Adipocyte (in vitro differentiated cells): ENCODE data around the gene RAB35.

Source experiments
- DNase-seq: peaks from one replicate; pipeline ENCODE4 v3.0.0-alpha.2; 2015; ENCODE audit warnings: low read depth
- H3K27me3 ChIP-seq: replicated peaks from 2 replicates; pipeline ENCODE4 v1.7.0; 2013; ENCODE audit warnings: mild to moderate bottlenecking, low read length, moderate library complexity; ENCODE audit not compliant: control insufficient read depth, insufficient read depth
- H3K36me3 ChIP-seq: 2 replicates; pipeline ENCODE4 v1.7.0; 2013; ENCODE audit warnings: low read length, mild to moderate bottlenecking, moderate library complexity; ENCODE audit not compliant: control insufficient read depth, insufficient read depth, severe bottlenecking
- H3K4me1 ChIP-seq: 2 replicates; pipeline ENCODE4 v1.7.0; 2013; ENCODE audit warnings: mild to moderate bottlenecking, low read length, moderate library complexity; ENCODE audit not compliant: control insufficient read depth, insufficient read depth
- H3K4me3 ChIP-seq: 2 replicates; pipeline ENCODE4 v1.7.0; 2013; ENCODE audit warnings: mild to moderate bottlenecking, low read length, moderate library complexity
- H3K9ac ChIP-seq: 2 replicates; pipeline ENCODE4 v1.7.0; 2013; ENCODE audit warnings: mild to moderate bottlenecking, low read length, moderate library complexity
- H3K9me3 ChIP-seq: 2 replicates; pipeline ENCODE4 v1.7.0; 2013; ENCODE audit warnings: mild to moderate bottlenecking, low read length, moderate library complexity; ENCODE audit not compliant: control insufficient read depth

Gene RAB35

GRCh38 chr12:120101617-120102016, 14.9 kb downstream of the RAB35 start:
- no peaks in the 10 kb centered on the region for H3K9me3 ChIP-seq
- no peak for DNase-seq
- no peak overlapping the region for H3K9ac ChIP-seq
- peaks cover 60% of the 10 kb centered on the region for H3K36me3 ChIP-seq
- H3K4me3 ChIP-seq, result no peak overlapping the region
- H3K27me3 ChIP-seq, result no peaks in the 10 kb centered on the region
- peaks cover 14% of the 10 kb centered on the region for H3K4me1 ChIP-seq

- Histone ChIP-seq H3K9ac (no peak overlapping the region), H3K27me3 (no peaks in the 10 kb centered on the region), H3K9me3 (no peaks in the 10 kb centered on the region), H3K36me3 (peaks cover 64% of the 10 kb centered on the region), H3K4me3 (no peak overlapping the region), H3K4me1 (peaks cover 14% of the 10 kb centered on the region)
- DNase-seq, result no peak
These were observed 15.4 kb downstream of the RAB35 start for GRCh38 chr12:120101182-120101581.

GRCh38 chr12:120100630-120101029, 15.9 kb downstream of the RAB35 start:
- Histone ChIP-seq H3K9me3 (no peaks in the 10 kb centered on the region), H3K4me1 (peaks cover 14% of the 10 kb centered on the region), H3K36me3 (peaks cover 70% of the 10 kb centered on the region), H3K9ac (no peak overlapping the region), H3K4me3 (no peak overlapping the region), H3K27me3 (no peaks in the 10 kb centered on the region)
- DNase-seq, result no peak

DNA sequence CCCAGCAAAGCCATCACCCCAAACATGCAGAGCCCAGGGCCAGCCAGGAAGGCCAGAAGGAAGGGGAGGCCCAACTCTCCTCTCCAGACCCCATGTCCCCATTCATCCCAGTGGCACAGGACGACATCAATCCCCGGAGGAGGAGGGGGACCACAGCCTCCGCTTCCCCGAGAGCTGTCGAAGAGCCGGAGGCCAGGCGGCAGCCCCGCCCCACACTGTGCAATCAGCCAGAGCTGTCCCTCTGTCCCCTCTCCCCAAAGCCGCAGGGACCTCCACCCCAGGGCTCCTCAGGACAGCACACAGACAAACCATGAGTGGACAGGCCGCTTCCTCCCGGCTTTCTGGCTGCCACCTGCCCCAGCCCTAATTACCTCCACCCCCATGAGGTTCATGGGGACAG, 16.8 kb downstream of the RAB35 start:
- H3K4me3 ChIP-seq, result no peak overlapping the region
- no peaks in the 10 kb centered on the region for H3K9me3 ChIP-seq
- H3K27me3 ChIP-seq, result no peaks in the 10 kb centered on the region
- peaks cover 68% of the 10 kb centered on the region for H3K36me3 ChIP-seq
- DNase-seq, result no peak
- no peak overlapping the region for H3K9ac ChIP-seq
- H3K4me1 ChIP-seq, result peaks cover 14% of the 10 kb centered on the region

DNA sequence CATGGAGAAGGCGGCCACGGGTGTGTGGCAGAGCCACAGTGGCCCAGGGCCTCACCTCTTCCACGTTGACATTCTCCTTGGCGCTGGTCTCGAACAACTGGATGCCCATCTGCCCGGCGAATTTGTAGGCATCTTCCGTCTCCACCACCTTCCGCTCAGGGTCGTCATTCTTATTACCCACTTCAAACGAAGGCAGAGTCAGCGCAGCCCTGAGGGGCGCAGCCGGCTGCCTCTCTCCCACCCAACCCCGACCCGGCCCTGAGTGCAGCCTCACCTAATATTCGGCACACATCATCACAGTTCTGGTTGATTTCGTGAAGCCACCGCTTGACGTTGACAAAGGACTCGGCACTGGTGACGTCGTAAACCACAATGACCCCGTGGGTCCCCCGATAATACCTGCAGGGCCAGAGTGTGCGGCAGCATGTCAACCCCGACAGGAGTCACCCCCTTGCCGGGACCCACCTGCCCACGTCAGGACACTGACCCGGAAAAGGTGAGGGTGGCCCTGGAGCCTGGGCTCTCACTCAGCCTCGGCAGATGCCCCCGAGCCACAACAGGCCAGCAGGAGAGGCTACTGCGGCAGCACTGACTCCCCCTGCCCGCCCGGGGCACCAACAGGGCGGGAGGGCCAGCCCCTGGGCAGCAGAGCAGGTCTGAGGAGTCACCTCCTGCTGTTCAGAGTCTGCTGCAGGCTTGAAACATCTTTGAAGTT, 17.6 kb downstream of the RAB35 start:
- H3K27me3 ChIP-seq, result no peaks in the 10 kb centered on the region
- H3K36me3 ChIP-seq, result peaks cover 68% of the 10 kb centered on the region
- H3K4me1 ChIP-seq, result peaks cover 14% of the 10 kb centered on the region
- H3K4me3 ChIP-seq, result no peak overlapping the region
- no peak for DNase-seq
- no peak overlapping the region for H3K9ac ChIP-seq
- H3K9me3 ChIP-seq, result no peaks in the 10 kb centered on the region

DNA sequence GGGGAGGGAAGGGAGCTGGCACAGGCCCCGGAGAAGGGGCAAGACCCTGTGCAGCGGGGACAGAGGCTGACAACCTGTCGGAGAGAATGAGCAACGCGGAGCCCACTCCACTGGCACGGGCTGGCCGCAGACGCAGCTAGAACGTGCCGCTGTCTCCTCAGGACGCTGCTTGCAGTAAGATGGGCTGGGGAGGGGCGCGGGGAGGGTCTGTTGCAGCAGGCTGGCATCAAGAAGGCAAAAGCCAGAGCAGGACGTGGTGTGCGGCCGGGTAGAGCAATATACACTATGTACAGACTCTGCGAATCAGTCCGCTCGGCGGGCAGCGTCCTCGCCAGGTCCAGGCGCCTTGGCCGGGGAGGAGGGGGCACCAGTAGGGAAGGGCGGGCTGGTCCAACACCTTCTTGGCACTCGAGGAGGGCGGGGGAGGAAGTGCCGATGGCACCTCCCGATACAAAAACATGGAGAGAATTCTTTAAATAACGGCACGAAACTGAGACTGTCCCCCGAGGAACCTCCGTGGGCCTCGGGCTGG, 19.8 kb downstream of the RAB35 start:
- no peak for DNase-seq
- Histone ChIP-seq H3K4me1 (peaks cover 14% of the 10 kb centered on the region), H3K36me3 (peaks cover 54% of the 10 kb centered on the region), H3K9ac (no peak overlapping the region), H3K27me3 (no peaks in the 10 kb centered on the region), H3K4me3 (no peak overlapping the region), H3K9me3 (no peaks in the 10 kb centered on the region)

GRCh38 chr12:120095736-120096135, 20.8 kb downstream of the RAB35 start:
- Histone ChIP-seq H3K36me3 (peaks cover 55% of the 10 kb centered on the region), H3K4me3 (no peak overlapping the region), H3K9ac (no peak overlapping the region), H3K9me3 (no peaks in the 10 kb centered on the region), H3K4me1 (peaks cover 4% of the 10 kb centered on the region), H3K27me3 (no peaks in the 10 kb centered on the region)
- no peak for DNase-seq

DNA sequence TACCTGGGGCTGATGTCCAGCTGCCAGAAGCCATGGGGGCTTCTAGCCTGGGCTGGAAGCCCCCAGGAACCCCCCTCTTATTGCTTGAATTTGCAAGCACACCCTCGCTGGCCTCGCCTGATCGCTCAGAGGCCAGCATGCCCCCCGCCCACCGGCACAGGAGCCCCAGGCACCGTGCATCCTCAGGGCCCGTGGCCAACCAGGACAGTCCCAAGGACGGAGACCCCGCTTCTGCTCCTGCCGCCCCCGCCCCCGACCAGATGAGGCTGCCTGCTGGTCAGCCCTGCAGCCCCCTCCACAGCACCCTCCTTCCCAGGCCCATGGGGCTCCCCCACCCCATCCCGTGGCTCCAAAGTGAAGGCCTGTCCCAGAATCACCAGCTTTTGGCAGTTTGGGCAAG, 21.2 kb downstream of the RAB35 start:
- DNase-seq, result no peak
- H3K27me3 ChIP-seq, result no peaks in the 10 kb centered on the region
- H3K4me1 ChIP-seq, result peaks cover under 1% of the 10 kb centered on the region
- H3K9ac ChIP-seq, result no peak overlapping the region
- no peaks in the 10 kb centered on the region for H3K9me3 ChIP-seq
- H3K4me3 ChIP-seq, result no peak overlapping the region
- peaks cover 54% of the 10 kb centered on the region for H3K36me3 ChIP-seq

DNA sequence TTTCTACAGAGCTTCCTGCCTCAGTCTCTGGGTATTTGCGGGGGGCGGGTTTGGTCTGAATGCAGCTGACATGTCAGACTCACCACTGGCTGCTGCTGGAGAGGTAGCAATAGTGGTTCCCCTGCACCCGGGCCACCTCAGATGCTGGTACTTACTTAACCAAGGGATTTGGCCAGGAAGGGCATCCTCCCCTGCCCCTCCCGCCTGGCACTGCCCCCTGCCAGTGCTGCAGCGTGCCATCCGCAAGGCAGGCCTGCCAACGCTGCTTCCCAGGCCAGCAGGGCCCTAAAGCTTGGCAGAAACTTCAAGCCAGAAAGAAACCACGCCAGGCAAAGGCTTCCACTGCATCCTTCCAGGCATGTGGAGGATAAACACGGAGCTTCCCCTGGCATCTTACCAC, 22.1 kb downstream of the RAB35 start:
- no peak for DNase-seq
- H3K36me3 ChIP-seq, result peaks cover 49% of the 10 kb centered on the region
- H3K27me3 ChIP-seq, result no peaks in the 10 kb centered on the region
- H3K9me3 ChIP-seq, result no peaks in the 10 kb centered on the region
- no peak overlapping the region for H3K4me3 ChIP-seq
- no peaks in the 10 kb centered on the region for H3K4me1 ChIP-seq
- H3K9ac ChIP-seq, result no peak overlapping the region

DNA sequence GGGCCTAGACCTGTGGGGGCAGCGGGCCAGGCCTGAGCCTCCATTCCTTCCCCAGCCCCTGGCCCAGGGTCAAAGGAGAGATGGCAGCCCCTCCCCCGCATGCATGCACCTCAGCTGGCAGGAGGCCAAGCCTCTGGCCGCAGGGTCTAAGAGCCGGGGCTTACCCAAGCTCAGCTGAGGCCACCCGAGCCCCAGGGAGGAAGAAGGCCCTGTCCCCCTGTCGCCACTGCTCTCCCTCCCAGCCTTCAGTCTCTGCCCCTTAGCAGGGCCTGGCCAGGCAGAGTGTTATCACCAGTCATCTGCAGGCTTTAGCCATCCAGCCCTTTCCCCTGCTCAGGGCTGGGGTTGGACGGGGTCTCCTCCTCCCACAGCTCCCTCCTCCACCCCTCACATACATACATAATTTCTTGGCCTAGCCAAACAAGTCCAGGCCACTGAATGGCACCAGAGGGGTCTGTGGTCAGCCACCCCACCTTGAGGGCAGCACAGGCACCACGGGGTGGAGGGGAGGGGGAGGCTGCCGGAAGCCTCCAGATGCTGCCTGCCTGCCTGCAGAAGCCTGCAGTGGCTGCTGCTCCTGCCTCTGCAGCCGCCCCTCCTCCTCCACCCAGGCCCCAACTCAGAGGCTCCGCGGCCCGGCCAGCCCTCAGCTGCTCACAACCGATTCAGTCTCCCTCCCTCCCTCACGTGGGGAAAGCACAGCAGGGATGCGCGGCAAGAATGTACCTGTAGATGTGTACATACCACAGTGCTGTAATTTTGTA, 22.8 kb downstream of the RAB35 start:
- Histone ChIP-seq H3K4me1 (no peaks in the 10 kb centered on the region), H3K9me3 (no peaks in the 10 kb centered on the region), H3K4me3 (no peak overlapping the region), H3K27me3 (no peaks in the 10 kb centered on the region), H3K36me3 (peaks cover 42% of the 10 kb centered on the region), H3K9ac (no peak overlapping the region)
- no peak for DNase-seq

- Histone ChIP-seq H3K36me3 (peaks cover 37% of the 10 kb centered on the region), H3K9ac (no peak overlapping the region), H3K4me3 (no peak overlapping the region), H3K9me3 (no peaks in the 10 kb centered on the region), H3K27me3 (no peaks in the 10 kb centered on the region), H3K4me1 (no peaks in the 10 kb centered on the region)
- no peak for DNase-seq
These were observed 23.3 kb downstream of the RAB35 start for GRCh38 chr12:120093336-120093591.
